Choroid plexus epithelial cell (primary cell): ENCODE data around the gene ZIC1.
A peak's percentile ranks its signal among the peaks of the same experiment; 100 is the strongest.

Experiments
- DNase-seq: peaks from one replicate; pipeline ENCODE4 v3.0.0-alpha.2; 2010; ENCODE audit warnings: low read depth
- H3K4me3 ChIP-seq: 2 replicates; pipeline ENCODE4 v1.5.1; 2011; ENCODE audit warnings: low read depth, mild to moderate bottlenecking, control low read depth, low read length, moderate library complexity
- TF ChIP-seq, protein P1 (sequence below): conservative IDR thresholded peaks from 2 replicates; pipeline ENCODE4 v1.5.1; 2011; ENCODE audit warnings: low read depth, mild to moderate bottlenecking, control low read depth, inconsistent platforms, low read length, moderate library complexity

Gene ZIC1

DNA sequence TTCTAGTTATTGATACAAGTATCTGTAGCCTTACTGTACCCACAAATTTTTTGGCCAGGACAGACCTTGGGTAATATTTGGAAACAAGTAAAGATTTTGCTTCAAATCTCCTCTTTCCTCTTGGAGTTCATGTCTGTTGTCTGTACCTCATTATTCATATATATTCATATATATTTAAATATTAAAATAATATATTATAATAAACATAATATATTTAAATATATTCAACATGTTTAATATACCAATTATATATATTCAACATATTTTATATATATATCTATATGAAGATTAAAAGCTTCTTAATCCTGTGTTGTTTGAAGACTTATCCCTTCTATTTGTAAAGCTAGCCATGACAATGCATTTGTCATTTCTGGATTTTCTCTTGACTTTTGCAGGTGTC, 38.1 kb downstream of the ZIC1 start:
- no peak for DNase-seq
- TF ChIP-seq, protein P1, sequence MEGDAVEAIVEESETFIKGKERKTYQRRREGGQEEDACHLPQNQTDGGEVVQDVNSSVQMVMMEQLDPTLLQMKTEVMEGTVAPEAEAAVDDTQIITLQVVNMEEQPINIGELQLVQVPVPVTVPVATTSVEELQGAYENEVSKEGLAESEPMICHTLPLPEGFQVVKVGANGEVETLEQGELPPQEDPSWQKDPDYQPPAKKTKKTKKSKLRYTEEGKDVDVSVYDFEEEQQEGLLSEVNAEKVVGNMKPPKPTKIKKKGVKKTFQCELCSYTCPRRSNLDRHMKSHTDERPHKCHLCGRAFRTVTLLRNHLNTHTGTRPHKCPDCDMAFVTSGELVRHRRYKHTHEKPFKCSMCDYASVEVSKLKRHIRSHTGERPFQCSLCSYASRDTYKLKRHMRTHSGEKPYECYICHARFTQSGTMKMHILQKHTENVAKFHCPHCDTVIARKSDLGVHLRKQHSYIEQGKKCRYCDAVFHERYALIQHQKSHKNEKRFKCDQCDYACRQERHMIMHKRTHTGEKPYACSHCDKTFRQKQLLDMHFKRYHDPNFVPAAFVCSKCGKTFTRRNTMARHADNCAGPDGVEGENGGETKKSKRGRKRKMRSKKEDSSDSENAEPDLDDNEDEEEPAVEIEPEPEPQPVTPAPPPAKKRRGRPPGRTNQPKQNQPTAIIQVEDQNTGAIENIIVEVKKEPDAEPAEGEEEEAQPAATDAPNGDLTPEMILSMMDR: no peak
- no peak overlapping the region for H3K4me3 ChIP-seq

DNA sequence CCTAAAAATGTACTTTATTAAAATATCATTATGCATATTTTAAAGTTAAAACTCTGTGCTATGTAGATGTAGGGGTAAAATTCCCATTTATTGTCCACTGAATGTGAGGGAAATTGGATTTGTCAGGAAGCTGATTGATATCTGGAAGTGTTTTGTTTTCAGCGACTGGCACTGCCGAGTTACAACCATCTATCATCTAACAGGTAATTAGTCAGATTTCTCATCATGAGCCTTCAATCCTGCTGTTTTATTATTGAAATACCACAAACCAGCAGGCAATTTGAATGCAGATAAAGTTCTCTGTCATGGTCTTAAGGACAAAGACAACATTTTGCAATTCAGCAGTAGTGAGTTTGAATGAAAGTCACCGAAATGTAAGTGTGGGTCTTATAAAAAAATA, 40.5 kb downstream of the ZIC1 start:
- no peak overlapping the region for H3K4me3 ChIP-seq
- DNase-seq: no peak
- TF ChIP-seq, protein P1: no peak

DNA sequence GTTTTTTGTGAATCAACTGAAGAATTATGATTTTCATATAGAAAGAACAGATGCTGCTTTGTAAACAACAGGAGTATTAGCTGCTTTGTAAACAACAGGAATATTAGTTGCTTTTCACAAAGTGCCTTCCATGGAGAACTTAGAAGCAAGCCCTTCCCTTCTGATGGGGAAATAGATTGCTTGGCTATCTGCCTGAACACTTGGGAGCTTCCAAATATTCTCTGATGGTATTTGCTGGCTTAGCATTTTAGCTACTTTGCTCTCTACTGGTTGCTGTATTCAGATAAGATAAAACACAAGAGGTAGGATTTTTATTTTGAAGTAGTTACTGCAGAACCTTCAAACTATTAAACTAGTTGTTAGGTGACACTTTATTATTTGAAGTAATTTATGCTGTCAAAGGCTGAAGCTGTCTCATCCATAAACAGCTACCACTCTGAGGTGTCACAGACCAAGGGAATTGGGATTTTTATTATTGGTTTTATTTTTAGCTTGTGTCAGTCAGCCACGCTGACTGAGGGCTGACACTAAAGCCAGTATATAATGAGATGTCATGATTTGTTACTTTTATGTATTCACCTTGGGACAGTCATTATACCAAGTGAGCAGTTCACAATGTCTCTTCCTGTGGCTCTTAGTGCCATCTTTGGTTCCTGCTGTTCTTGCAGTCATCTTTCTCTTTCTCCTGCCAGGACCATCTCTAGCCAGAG, 50.0 kb downstream of the ZIC1 start:
- TF ChIP-seq, protein P1: no peak
- no peak overlapping the region for H3K4me3 ChIP-seq
- peak; percentile 78 for DNase-seq

DNA sequence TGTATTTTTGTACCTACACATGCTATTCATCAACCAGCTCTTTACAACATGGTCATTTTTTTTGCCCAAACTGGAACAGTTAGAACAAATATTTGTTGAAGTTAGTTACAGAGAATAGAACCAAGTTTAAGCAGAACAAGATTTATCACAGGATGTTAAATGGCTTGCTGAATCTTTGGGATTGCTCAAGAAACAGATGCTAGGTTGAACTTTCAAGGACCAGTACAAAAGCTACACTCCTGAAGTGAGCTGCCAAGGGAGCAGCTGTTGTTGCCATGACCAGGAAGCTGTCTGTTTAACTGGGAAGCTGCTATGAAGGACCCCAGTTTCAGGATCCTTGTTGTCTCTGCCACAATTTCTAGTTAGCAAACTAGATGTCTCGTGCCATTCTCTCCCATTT, 53.7 kb downstream of the ZIC1 start:
- TF ChIP-seq, protein P1: no peak
- H3K4me3 ChIP-seq: no peak overlapping the region
- DNase-seq: peak; percentile 56
